ENCODE results near the gene UBE2G2.

The UBE2G2 gene

DNA sequence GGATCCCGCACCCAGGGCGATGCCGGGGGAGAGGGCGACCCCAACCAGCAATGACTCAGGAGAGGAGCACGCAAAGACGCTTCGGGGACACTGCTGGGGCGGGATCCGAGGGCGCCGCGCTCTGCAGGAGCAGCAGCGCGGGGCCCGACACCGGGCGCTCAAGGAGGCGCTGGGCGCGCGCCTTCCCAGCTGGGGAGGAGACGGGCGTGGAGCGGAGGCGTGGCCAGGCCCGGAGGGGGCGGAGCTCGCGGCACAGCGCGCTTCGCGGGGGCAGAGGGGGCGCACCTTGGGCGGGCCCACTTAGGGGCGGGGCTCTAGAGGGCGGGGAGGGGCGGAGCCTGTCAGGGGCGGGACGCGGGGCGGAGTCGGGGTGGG is 15.9 kb upstream of the UBE2G2 start:
- Histone ChIP-seq H3K9me3 (ENCODE audit: insufficient read depth, low read length) (peaks cover 39% of the 10 kb centered on the region), H3K36me3 (ENCODE audit: insufficient read depth, insufficient read length, low read length) (peaks cover 32% of the 10 kb centered on the region), H3K4me1 (ENCODE audit: insufficient read depth, insufficient read length) (peaks cover 12% of the 10 kb centered on the region), H3K27me3 (ENCODE audit: insufficient read depth, insufficient read length) (no peaks in the 10 kb centered on the region), H3K9ac (ENCODE audit: insufficient read length, low read depth) (peak overlapping the region; percentile 84), H3K4me3 (ENCODE audit: insufficient read length, low read depth) (peak overlapping the region; percentile 73)
- TF ChIP-seq ZNF274 (IDR thresholded peaks at IDR 0.05; ENCODE audit: low read depth, low read length) = no peak
- TF ChIP-seq YY1 (IDR thresholded peaks at IDR 0.05; ENCODE audit: insufficient read depth, insufficient read length) = no peak
- TF ChIP-seq SUZ12 (IDR thresholded peaks at IDR 0.05; ENCODE audit: extremely low read depth, insufficient read depth, insufficient read length) = no peak
- peak; percentile 84 for DNase-seq (ENCODE audit: low read depth, low spot score)

DNA sequence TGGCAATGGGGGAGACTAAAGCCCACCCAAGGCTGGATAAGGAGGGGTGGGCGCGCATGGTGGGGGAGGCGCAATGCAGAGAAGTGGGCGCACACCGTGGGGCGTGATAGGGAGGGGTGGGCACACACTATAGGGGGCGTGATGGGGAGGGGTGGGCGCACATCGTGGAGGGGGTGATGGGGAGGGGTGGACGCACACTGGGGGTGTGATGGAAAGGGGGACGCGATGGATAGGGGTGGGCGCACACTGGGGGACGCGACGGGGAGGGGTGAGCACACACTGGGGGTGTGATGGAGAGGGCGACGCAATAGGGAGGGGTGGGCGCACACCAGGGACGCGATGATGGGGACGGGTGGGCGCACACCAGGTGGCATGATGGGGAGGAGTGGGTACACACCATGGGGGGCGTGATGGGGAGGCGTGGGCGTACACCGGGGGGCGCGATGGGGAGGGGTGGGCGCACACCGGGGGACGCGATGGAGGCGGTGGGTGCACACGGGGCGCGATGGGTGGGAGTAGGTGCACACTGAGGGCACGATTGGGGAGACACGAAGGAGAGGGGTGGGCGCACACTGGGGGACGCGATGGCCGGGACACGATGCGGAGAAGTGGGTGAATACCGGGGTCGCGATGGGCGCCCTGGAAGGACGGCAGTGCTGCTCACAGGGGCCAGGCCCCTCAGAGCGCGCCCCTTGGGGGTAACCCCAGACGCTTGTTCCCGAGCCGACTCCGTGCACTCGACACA is 15.3 kb upstream of the UBE2G2 start:
- no peak for DNase-seq (ENCODE audit: low read depth, low spot score)
- Histone ChIP-seq H3K36me3 (ENCODE audit: insufficient read depth, insufficient read length, low read length) (peaks cover 38% of the 10 kb centered on the region), H3K9ac (ENCODE audit: insufficient read length, low read depth) (peak overlapping the region; percentile 84), H3K9me3 (ENCODE audit: insufficient read depth, low read length) (peaks cover 34% of the 10 kb centered on the region; the same call in 1 of the 2 replicates), H3K27me3 (ENCODE audit: insufficient read depth, insufficient read length) (no peaks in the 10 kb centered on the region), H3K4me3 (ENCODE audit: insufficient read length, low read depth) (peak overlapping the region; percentile 73), H3K4me1 (ENCODE audit: insufficient read depth, insufficient read length) (peaks cover 12% of the 10 kb centered on the region)
- TF ChIP-seq SUZ12 (IDR thresholded peaks at IDR 0.05; ENCODE audit: extremely low read depth, insufficient read depth, insufficient read length) (no peak), YY1 (IDR thresholded peaks at IDR 0.05; ENCODE audit: insufficient read depth, insufficient read length) (no peak), ZNF274 (IDR thresholded peaks at IDR 0.05; ENCODE audit: low read depth, low read length) (no peak)

DNA sequence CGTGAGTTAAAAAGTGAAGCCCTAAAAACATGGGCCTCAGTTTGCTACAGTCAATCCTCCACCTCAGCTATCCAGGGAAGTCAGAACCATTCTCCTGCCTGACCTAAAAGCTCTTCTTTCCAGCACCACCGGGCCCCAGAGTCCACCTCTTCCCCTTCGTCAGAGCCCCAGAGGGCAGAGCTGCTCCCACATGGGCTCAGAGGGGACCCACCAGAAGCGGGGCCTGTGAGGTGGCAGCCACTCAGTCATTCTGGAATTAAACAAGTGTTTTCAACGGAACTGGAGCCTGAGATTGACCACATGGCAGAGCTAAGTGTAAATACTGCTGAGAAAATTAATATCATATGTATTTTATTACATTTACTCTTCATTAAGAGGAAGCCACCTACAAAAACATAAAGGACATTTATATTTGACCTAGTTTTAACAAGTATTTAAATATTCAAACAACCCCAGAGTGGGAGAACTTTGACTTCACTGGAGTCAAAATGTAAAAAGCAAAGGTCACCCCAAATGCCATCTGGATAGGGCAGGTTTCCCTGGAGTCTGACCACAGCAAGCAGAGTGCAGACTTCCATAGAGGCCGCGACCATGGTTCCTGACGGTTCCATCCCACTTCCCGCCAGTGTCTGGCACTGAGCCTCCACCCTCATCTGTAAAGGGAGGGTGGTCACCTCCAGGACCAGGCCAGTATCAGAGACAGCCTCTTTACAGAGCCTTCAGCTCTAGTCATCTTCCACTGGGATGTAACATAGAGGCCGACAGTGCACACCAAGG is 14.4 kb upstream of the UBE2G2 start:
- no peak overlapping the region for H3K9ac ChIP-seq (ENCODE audit: insufficient read length, low read depth)
- no peak for TF ChIP-seq ZNF274 (IDR thresholded peaks at IDR 0.05; ENCODE audit: low read depth, low read length)
- no peak for TF ChIP-seq SUZ12 (IDR thresholded peaks at IDR 0.05; ENCODE audit: extremely low read depth, insufficient read depth, insufficient read length)
- TF ChIP-seq YY1 (IDR thresholded peaks at IDR 0.05; ENCODE audit: insufficient read depth, insufficient read length) = no peak
- H3K36me3 ChIP-seq (ENCODE audit: insufficient read depth, insufficient read length, low read length) = peaks cover 42% of the 10 kb centered on the region
- H3K9me3 ChIP-seq (ENCODE audit: insufficient read depth, low read length) = peaks cover 26% of the 10 kb centered on the region; the same call in 1 of the 2 replicates
- peaks cover 12% of the 10 kb centered on the region for H3K4me1 ChIP-seq (ENCODE audit: insufficient read depth, insufficient read length)
- no peak for DNase-seq (ENCODE audit: low read depth, low spot score)
- no peaks in the 10 kb centered on the region for H3K27me3 ChIP-seq (ENCODE audit: insufficient read depth, insufficient read length)
- no peak overlapping the region for H3K4me3 ChIP-seq (ENCODE audit: insufficient read length, low read depth)

DNA sequence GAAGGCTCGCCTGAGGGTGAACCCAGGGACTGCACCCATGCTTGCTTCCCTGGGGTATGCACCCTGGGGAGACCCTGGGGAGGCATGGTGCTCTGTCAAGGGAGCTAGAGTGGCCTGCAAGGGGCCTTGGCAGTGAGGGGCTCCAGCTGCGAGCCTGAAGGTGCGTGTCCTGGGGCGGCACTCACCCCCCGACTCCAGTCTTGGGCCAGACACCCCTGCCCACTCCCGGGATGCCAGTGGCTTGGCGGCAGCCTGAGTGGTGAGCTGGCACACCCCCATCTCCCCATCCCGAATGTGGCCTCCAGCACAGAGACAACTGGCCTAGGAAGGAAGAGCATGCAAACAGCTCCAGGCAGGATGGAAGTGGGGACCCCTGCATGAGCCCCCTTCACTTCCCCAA is 13.6 kb upstream of the UBE2G2 start:
- no peak overlapping the region for H3K4me3 ChIP-seq (ENCODE audit: insufficient read length, low read depth)
- H3K9me3 ChIP-seq (ENCODE audit: insufficient read depth, low read length) = peaks cover 19% of the 10 kb centered on the region; the same call in 1 of the 2 replicates
- no peak overlapping the region for H3K9ac ChIP-seq (ENCODE audit: insufficient read length, low read depth)
- H3K27me3 ChIP-seq (ENCODE audit: insufficient read depth, insufficient read length) = no peaks in the 10 kb centered on the region
- peaks cover 50% of the 10 kb centered on the region for H3K36me3 ChIP-seq (ENCODE audit: insufficient read depth, insufficient read length, low read length)
- H3K4me1 ChIP-seq (ENCODE audit: insufficient read depth, insufficient read length) = peaks cover 12% of the 10 kb centered on the region
- TF ChIP-seq ZNF274 (IDR thresholded peaks at IDR 0.05; ENCODE audit: low read depth, low read length) (no peak), SUZ12 (IDR thresholded peaks at IDR 0.05; ENCODE audit: extremely low read depth, insufficient read depth, insufficient read length) (no peak), YY1 (IDR thresholded peaks at IDR 0.05; ENCODE audit: insufficient read depth, insufficient read length) (no peak)
- DNase-seq (ENCODE audit: low read depth, low spot score) = no peak

DNA sequence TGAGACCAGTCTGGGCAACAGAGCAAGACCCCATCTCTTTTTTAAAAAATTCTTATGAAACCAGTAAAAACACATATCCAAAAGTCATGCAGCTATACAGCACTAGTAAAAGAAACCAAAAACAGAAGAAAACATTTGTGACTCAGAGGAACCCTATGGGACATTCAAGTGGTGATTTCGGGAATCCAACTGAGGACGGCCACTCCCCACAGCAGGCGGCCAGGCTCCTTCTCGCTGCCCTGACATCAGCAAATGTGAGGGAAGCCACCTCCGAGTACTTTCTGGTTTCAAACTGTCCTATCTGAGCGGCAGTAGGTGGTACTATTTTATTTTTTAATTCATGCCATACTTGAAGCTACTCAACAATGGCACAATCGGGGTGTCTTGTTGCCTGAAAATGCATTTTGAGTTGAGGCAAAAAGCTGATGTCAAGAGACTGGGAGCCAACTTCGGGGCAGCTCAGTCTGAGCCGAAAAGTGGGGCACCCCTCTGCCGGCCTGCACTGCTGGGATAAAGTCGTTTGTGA is 12.9 kb upstream of the UBE2G2 start:
- Histone ChIP-seq H3K27me3 (ENCODE audit: insufficient read depth, insufficient read length) (no peaks in the 10 kb centered on the region), H3K9ac (ENCODE audit: insufficient read length, low read depth) (no peak overlapping the region), H3K4me3 (ENCODE audit: insufficient read length, low read depth) (no peak overlapping the region), H3K36me3 (ENCODE audit: insufficient read depth, insufficient read length, low read length) (peaks cover 56% of the 10 kb centered on the region), H3K4me1 (ENCODE audit: insufficient read depth, insufficient read length) (peaks cover 12% of the 10 kb centered on the region), H3K9me3 (ENCODE audit: insufficient read depth, low read length) (peaks cover 12% of the 10 kb centered on the region; the same call in 1 of the 2 replicates)
- no peak for DNase-seq (ENCODE audit: low read depth, low spot score)
- no peak for TF ChIP-seq SUZ12 (IDR thresholded peaks at IDR 0.05; ENCODE audit: extremely low read depth, insufficient read depth, insufficient read length)
- TF ChIP-seq YY1 (IDR thresholded peaks at IDR 0.05; ENCODE audit: insufficient read depth, insufficient read length) = no peak
- TF ChIP-seq ZNF274 (IDR thresholded peaks at IDR 0.05; ENCODE audit: low read depth, low read length) = no peak

DNA sequence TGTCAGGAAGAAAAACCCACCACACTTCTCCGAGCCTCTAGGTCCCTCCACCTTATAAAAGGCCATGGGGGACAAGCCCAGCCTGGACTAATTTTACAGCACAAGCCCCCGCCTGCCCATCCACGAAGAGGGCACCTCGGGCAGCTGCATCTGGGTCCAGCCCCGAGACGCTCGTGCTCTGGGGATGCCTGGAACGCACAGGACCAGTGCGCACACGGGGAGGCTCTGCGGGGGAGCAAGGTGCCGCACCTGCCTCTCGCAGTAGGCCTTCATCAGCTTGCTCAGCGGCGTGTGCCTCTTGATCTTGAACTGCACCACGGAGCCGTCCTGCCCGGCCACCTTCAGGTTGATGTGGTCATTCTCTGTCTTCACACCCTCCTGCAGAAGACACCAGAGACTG is 12.1 kb upstream of the UBE2G2 start:
- no peak for DNase-seq (ENCODE audit: low read depth, low spot score)
- Histone ChIP-seq H3K27me3 (ENCODE audit: insufficient read depth, insufficient read length) (no peaks in the 10 kb centered on the region), H3K9ac (ENCODE audit: insufficient read length, low read depth) (no peak overlapping the region), H3K9me3 (ENCODE audit: insufficient read depth, low read length) (peaks cover 4% of the 10 kb centered on the region; the same call in 1 of the 2 replicates), H3K4me1 (ENCODE audit: insufficient read depth, insufficient read length) (peaks cover 12% of the 10 kb centered on the region), H3K36me3 (ENCODE audit: insufficient read depth, insufficient read length, low read length) (peaks cover 65% of the 10 kb centered on the region), H3K4me3 (ENCODE audit: insufficient read length, low read depth) (no peak overlapping the region)
- TF ChIP-seq ZNF274 (IDR thresholded peaks at IDR 0.05; ENCODE audit: low read depth, low read length) (no peak), YY1 (IDR thresholded peaks at IDR 0.05; ENCODE audit: insufficient read depth, insufficient read length) (no peak), SUZ12 (IDR thresholded peaks at IDR 0.05; ENCODE audit: extremely low read depth, insufficient read depth, insufficient read length) (no peak)

DNA sequence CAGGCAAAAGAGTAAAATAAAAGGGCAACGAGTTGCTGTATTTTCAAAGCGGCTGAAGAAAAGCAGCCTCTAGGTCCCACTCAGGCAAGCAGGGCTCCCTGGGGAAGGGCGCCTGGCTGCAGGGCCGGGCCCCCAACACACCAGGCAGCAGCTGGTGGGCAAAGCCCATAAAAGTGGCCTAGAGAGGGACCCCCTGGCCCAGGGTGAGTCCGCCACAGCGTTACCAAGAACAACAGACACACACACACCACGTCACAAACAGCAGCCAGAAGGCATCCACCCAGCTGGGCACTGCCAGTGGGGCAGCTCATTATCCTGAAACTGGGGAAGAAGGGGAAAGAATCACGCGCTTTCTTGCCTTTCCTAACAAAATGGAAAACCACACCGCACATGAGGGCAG is 11.5 kb upstream of the UBE2G2 start:
- peaks cover 70% of the 10 kb centered on the region for H3K36me3 ChIP-seq (ENCODE audit: insufficient read depth, insufficient read length, low read length)
- DNase-seq (ENCODE audit: low read depth, low spot score) = no peak
- H3K9me3 ChIP-seq (ENCODE audit: insufficient read depth, low read length) = no peaks in the 10 kb centered on the region
- TF ChIP-seq SUZ12 (IDR thresholded peaks at IDR 0.05; ENCODE audit: extremely low read depth, insufficient read depth, insufficient read length) (no peak), ZNF274 (IDR thresholded peaks at IDR 0.05; ENCODE audit: low read depth, low read length) (no peak), YY1 (IDR thresholded peaks at IDR 0.05; ENCODE audit: insufficient read depth, insufficient read length) (no peak)
- H3K4me3 ChIP-seq (ENCODE audit: insufficient read length, low read depth) = no peak overlapping the region
- H3K27me3 ChIP-seq (ENCODE audit: insufficient read depth, insufficient read length) = no peaks in the 10 kb centered on the region
- H3K4me1 ChIP-seq (ENCODE audit: insufficient read depth, insufficient read length) = peaks cover 10% of the 10 kb centered on the region
- H3K9ac ChIP-seq (ENCODE audit: insufficient read length, low read depth) = no peak overlapping the region

Data from NT2/D1 (cell line).